ENCODE measurements around the gene ST3GAL3. TPM values are rescaled to one million over a fixed set of nuclear protein-coding genes. Genes with fewer than 3 reads are reported as not detected.

The ST3GAL3 gene
- total and polyA plus RNA-seq, 2 experiments from 2014 or later = 4.5 to 7.0 TPM

DNA sequence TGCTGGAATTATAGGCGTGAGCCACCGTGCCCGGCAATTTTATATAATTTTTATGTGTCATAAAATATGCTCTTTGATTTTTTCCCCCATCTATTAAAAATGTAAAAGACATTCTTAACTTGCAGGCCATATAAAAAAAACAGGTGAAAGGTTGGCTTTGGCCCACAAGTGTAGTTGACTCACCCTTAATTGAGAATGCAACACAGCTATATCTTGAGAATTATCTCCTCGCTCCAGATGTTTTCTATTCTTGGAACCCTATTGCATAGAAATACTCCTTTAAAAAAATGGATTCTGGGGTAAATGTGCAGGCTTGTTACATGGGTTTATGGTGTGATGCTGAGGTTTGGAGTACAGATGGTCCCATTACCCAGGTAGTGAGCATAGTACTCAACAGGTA is 112.0 kb downstream of the ST3GAL3 start:
- Histone ChIP-seq H3K36me3 (ENCODE audit: insufficient read depth) (no peaks in the 10 kb centered on the region), H2AFZ (no peak overlapping the region), H3K27me3 (ENCODE audit: insufficient read depth) (no peaks in the 10 kb centered on the region), H3K27ac (ENCODE audit: low read depth) (no peak overlapping the region), H3K4me1 (ENCODE audit: insufficient read depth) (no peaks in the 10 kb centered on the region), H3K4me2 (no peak overlapping the region), H3K9me2 (ENCODE audit: insufficient read depth) (0 out of 2 replicates have a peak, but pooled peaks cover 9% of the 10 kb centered on the region), H4K20me1 (replicated peaks; ENCODE audit: insufficient read depth) (no peaks in the 10 kb centered on the region), H3K79me2 (replicated peaks; ENCODE audit: insufficient read depth) (no peaks in the 10 kb centered on the region), H3F3A (replicated peaks; ENCODE audit: low read depth) (no peaks in the 10 kb centered on the region), H3K4me3 (no peak overlapping the region)
- TF ChIP-seq, protein P1, sequence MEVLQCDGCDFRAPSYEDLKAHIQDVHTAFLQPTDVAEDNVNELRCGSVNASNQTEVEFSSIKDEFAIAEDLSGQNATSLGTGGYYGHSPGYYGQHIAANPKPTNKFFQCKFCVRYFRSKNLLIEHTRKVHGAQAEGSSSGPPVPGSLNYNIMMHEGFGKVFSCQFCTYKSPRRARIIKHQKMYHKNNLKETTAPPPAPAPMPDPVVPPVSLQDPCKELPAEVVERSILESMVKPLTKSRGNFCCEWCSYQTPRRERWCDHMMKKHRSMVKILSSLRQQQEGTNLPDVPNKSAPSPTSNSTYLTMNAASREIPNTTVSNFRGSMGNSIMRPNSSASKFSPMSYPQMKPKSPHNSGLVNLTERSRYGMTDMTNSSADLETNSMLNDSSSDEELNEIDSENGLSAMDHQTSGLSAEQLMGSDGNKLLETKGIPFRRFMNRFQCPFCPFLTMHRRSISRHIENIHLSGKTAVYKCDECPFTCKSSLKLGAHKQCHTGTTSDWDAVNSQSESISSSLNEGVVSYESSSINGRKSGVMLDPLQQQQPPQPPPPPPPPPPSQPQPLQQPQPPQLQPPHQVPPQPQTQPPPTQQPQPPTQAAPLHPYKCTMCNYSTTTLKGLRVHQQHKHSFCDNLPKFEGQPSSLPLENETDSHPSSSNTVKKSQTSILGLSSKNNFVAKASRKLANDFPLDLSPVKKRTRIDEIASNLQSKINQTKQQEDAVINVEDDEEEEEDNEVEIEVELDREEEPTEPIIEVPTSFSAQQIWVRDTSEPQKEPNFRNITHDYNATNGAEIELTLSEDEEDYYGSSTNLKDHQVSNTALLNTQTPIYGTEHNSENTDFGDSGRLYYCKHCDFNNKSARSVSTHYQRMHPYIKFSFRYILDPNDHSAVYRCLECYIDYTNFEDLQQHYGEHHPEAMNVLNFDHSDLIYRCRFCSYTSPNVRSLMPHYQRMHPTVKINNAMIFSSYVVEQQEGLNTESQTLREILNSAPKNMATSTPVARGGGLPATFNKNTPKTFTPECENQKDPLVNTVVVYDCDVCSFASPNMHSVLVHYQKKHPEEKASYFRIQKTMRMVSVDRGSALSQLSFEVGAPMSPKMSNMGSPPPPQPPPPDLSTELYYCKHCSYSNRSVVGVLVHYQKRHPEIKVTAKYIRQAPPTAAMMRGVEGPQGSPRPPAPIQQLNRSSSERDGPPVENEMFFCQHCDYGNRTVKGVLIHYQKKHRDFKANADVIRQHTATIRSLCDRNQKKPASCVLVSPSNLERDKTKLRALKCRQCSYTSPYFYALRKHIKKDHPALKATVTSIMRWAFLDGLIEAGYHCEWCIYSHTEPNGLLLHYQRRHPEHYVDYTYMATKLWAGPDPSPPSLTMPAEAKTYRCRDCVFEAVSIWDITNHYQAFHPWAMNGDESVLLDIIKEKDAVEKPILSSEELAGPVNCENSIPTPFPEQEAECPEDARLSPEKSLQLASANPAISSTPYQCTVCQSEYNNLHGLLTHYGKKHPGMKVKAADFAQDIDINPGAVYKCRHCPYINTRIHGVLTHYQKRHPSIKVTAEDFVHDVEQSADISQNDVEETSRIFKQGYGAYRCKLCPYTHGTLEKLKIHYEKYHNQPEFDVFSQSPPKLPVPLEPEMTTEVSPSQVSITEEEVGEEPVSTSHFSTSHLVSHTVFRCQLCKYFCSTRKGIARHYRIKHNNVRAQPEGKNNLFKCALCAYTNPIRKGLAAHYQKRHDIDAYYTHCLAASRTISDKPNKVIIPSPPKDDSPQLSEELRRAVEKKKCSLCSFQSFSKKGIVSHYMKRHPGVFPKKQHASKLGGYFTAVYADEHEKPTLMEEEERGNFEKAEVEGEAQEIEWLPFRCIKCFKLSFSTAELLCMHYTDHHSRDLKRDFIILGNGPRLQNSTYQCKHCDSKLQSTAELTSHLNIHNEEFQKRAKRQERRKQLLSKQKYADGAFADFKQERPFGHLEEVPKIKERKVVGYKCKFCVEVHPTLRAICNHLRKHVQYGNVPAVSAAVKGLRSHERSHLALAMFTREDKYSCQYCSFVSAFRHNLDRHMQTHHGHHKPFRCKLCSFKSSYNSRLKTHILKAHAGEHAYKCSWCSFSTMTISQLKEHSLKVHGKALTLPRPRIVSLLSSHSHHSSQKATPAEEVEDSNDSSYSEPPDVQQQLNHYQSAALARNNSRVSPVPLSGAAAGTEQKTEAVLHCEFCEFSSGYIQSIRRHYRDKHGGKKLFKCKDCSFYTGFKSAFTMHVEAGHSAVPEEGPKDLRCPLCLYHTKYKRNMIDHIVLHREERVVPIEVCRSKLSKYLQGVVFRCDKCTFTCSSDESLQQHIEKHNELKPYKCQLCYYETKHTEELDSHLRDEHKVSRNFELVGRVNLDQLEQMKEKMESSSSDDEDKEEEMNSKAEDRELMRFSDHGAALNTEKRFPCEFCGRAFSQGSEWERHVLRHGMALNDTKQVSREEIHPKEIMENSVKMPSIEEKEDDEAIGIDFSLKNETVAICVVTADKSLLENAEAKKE (CRISPR knock-in tag; IDR thresholded peaks at IDR 0.05) = no peak
- TF ChIP-seq STAT1 (IDR thresholded peaks at IDR 0.05; ENCODE audit: unreplicated experiment) (no peak), JUNB (IDR thresholded peaks at IDR 0.05; ENCODE audit: unreplicated experiment) (no peak), CREB1 (CRISPR knock-in tag; IDR thresholded peaks at IDR 0.05; ENCODE audit: low read depth) (no peak), ZNF331 (CRISPR knock-in tag; IDR thresholded peaks at IDR 0.05; ENCODE audit: low read depth) (no peak)
- TF ChIP-seq, protein P2, sequence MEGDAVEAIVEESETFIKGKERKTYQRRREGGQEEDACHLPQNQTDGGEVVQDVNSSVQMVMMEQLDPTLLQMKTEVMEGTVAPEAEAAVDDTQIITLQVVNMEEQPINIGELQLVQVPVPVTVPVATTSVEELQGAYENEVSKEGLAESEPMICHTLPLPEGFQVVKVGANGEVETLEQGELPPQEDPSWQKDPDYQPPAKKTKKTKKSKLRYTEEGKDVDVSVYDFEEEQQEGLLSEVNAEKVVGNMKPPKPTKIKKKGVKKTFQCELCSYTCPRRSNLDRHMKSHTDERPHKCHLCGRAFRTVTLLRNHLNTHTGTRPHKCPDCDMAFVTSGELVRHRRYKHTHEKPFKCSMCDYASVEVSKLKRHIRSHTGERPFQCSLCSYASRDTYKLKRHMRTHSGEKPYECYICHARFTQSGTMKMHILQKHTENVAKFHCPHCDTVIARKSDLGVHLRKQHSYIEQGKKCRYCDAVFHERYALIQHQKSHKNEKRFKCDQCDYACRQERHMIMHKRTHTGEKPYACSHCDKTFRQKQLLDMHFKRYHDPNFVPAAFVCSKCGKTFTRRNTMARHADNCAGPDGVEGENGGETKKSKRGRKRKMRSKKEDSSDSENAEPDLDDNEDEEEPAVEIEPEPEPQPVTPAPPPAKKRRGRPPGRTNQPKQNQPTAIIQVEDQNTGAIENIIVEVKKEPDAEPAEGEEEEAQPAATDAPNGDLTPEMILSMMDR (conservative IDR thresholded peaks at IDR 0.05; ENCODE audit: low read depth in 2 of 2) = no peak
- Mint-ChIP-seq H3K27ac (no peak overlapping the region), H3K27me3 (ENCODE audit: insufficient read depth, low read depth, poor library complexity) (peaks cover 2% of the 10 kb centered on the region), H3K36me3 (ENCODE audit: low read depth) (peaks cover 18% of the 10 kb centered on the region; the same call in 2 of the 3 replicates), H3K4me3 (no peak overlapping the region), H3K9me3 (peaks cover 14% of the 10 kb centered on the region; the same call in 2 of the 3 replicates), H3K4me1 (no peaks in the 10 kb centered on the region)
- no peak for DNase-seq (ENCODE audit: low spot score)
- no peak for ATAC-seq

All from GM23338 (cell line).